Transverse colon (tissue), 3 donors: Measurements from ENCODE around the gene PAPSS1.

ENCODE experiments used
- EP300 ChIP-seq: sonication (generic); formaldehyde crosslinking; IDR thresholded peaks from one replicate; pipeline ENCODE4 v1.6.1; 2017; ENCODE audit warnings: antibody characterized with exemption, low read depth
- POLR2A ChIP-seq: fragments of 450-650 bp; IDR thresholded peaks from one replicate; pipeline ENCODE4 v1.6.1; 2016; ENCODE audit warnings: antibody characterized with exemption, mild to moderate bottlenecking, moderate library complexity
- TF ChIP-seq, protein P1 (sequence below), 5 experiments: fragments of 200-600 bp in 3 of 5; fragments of 450-650 bp in 2 of 5; sonication (generic) in 3 of 5; IDR thresholded peaks; 1 replicate in 2 of 5; 2 replicates in 3 of 5; pipeline ENCODE4 v1.5.1; 2016 to 2017; ENCODE audit warnings: antibody characterized with exemption in 5 of 5, inconsistent platforms in 3 of 5, mild to moderate bottlenecking in 2 of 5, moderate library complexity in 1 of 5

DNA sequence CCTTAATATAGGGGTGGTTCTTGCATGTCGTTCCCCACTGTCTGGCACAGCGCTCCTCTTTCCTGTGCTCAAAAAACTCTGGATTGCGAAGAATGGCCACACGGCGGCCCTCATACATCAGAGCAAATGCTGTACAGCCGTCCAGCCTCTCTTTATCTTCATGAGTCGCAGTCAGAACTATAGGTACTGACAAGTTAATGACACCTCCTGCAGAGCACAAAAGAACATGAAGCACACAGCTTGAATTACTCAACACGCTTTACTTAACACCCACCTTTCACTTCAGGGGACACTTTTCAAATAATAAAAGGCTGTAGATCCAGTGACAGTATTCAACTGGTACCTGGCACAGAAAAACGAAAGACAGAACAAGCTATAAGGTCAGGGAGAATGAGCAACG, 65.3 kb downstream of the PAPSS1 start:
- TF ChIP-seq, protein P1, sequence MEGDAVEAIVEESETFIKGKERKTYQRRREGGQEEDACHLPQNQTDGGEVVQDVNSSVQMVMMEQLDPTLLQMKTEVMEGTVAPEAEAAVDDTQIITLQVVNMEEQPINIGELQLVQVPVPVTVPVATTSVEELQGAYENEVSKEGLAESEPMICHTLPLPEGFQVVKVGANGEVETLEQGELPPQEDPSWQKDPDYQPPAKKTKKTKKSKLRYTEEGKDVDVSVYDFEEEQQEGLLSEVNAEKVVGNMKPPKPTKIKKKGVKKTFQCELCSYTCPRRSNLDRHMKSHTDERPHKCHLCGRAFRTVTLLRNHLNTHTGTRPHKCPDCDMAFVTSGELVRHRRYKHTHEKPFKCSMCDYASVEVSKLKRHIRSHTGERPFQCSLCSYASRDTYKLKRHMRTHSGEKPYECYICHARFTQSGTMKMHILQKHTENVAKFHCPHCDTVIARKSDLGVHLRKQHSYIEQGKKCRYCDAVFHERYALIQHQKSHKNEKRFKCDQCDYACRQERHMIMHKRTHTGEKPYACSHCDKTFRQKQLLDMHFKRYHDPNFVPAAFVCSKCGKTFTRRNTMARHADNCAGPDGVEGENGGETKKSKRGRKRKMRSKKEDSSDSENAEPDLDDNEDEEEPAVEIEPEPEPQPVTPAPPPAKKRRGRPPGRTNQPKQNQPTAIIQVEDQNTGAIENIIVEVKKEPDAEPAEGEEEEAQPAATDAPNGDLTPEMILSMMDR (IDR thresholded peaks at IDR 0.05) = no peak
- TF ChIP-seq EP300 = no peak
- no peak for TF ChIP-seq POLR2A
